Trophoblast cell (in vitro differentiated cells and primary cell): ENCODE data around the gene ZP2.

ENCODE experiments used
- DNase-seq, 2 donors: peaks; one replicate each; pipeline ENCODE4 v3.0.0-alpha.2; 2016
- H2AFZ ChIP-seq: 2 replicates; pipeline ENCODE4 v1.6.1; 2013; ENCODE audit warnings: low read length, moderate library complexity, mild to moderate bottlenecking; ENCODE audit not compliant: insufficient read depth, poor library complexity
- H2AK5ac ChIP-seq: 2 replicates; pipeline ENCODE4 v1.6.1; 2013; ENCODE audit warnings: mild to moderate bottlenecking, low read length
- H2BK120ac ChIP-seq: 2 replicates; pipeline ENCODE4 v1.6.1; 2013; ENCODE audit warnings: low read length, mild to moderate bottlenecking, moderate library complexity; ENCODE audit not compliant: insufficient read depth, poor library complexity
- H2BK12ac ChIP-seq: 2 replicates; pipeline ENCODE4 v1.6.1; 2013; ENCODE audit warnings: mild to moderate bottlenecking, low read length, moderate library complexity
- H2BK5ac ChIP-seq: 2 replicates; pipeline ENCODE4 v1.6.1; 2013; ENCODE audit warnings: low read length, low read depth, moderate library complexity, mild to moderate bottlenecking; ENCODE audit not compliant: poor library complexity
- H3K14ac ChIP-seq: 2 replicates; pipeline ENCODE4 v1.6.1; 2013; ENCODE audit warnings: mild to moderate bottlenecking, low read length
- H3K18ac ChIP-seq: 2 replicates; pipeline ENCODE4 v1.6.1; 2013; ENCODE audit warnings: mild to moderate bottlenecking, low read length
- H3K23ac ChIP-seq: 2 replicates; pipeline ENCODE4 v1.6.1; 2013; ENCODE audit warnings: low read length
- H3K27ac ChIP-seq: 2 replicates; pipeline ENCODE4 v1.5.1; 2013; ENCODE audit warnings: low read depth, mild to moderate bottlenecking, inconsistent platforms, low read length, moderate library complexity
- H3K27me3 ChIP-seq: 2 replicates; pipeline ENCODE4 v1.6.1; 2013; ENCODE audit warnings: inconsistent platforms, mild to moderate bottlenecking, low read length, moderate library complexity; ENCODE audit not compliant: insufficient read depth
- H3K36me3 ChIP-seq, 2 experiments: 1 replicate in 1 of 2; 2 replicates in 1 of 2; pipeline ENCODE4 v1.6.1; 2013; ENCODE audit warnings: low read length in 2 of 2, mild to moderate bottlenecking in 2 of 2, moderate library complexity in 1 of 2; ENCODE audit not compliant: insufficient read depth in 2 of 2, control insufficient read depth in 1 of 2
- H3K4ac ChIP-seq: 2 replicates; pipeline ENCODE4 v1.6.1; 2013; ENCODE audit warnings: low read depth, mild to moderate bottlenecking, low read length, moderate library complexity
- H3K4me1 ChIP-seq, 2 experiments: 1 replicate in 1 of 2; 2 replicates in 1 of 2; pipeline ENCODE4 v1.6.1; 2013; ENCODE audit warnings: low read length in 2 of 2, mild to moderate bottlenecking in 2 of 2, moderate library complexity in 1 of 2; ENCODE audit not compliant: insufficient read depth in 2 of 2, control insufficient read depth in 1 of 2
- H3K4me2 ChIP-seq: 2 replicates; pipeline ENCODE4 v1.6.1; 2013; ENCODE audit warnings: inconsistent platforms, mild to moderate bottlenecking, low read length, moderate library complexity
- H3K4me3 ChIP-seq: 2 replicates; pipeline ENCODE4 v1.5.1; 2013; ENCODE audit warnings: mild to moderate bottlenecking, low read depth, low read length, inconsistent platforms
- H3K79me1 ChIP-seq: one replicate; pipeline ENCODE4 v1.6.1; 2013; ENCODE audit warnings: low read length
- H3K79me2 ChIP-seq: 2 replicates; pipeline ENCODE4 v1.6.1; 2013; ENCODE audit warnings: low read length, mild to moderate bottlenecking; ENCODE audit not compliant: control insufficient read depth, insufficient read depth, poor library complexity
- H3K9ac ChIP-seq: 2 replicates; pipeline ENCODE4 v1.6.1; 2013; ENCODE audit warnings: mild to moderate bottlenecking, low read length
- H3K9me3 ChIP-seq: 2 replicates; pipeline ENCODE4 v1.6.1; 2013; ENCODE audit warnings: low read depth, mild to moderate bottlenecking, control low read depth, inconsistent platforms, low read length; ENCODE audit not compliant: insufficient read depth
- H4K12ac ChIP-seq: 2 replicates; pipeline ENCODE4 v1.6.1; 2013; ENCODE audit warnings: low read depth, mild to moderate bottlenecking, low read length, moderate library complexity
- H4K8ac ChIP-seq: 2 replicates; pipeline ENCODE4 v1.6.1; 2013; ENCODE audit warnings: low read depth, mild to moderate bottlenecking, low read length, moderate library complexity
- H4K91ac ChIP-seq: one replicate; pipeline ENCODE4 v1.6.1; 2013; ENCODE audit warnings: low read depth, mild to moderate bottlenecking, low read length, moderate library complexity
- WGBS: extraction: QIAGEN DNeasy Blood & Tissue Kit; methylation state at CpG from one replicate; pipeline ENCODE4 v1.1.7; 2013; ENCODE audit warnings: missing lambda C conversion rate; ENCODE audit not compliant: insufficient read length, insufficient coverage; ENCODE audit errors: extremely low coverage; 5-methylcytosine and 5-hydroxymethylcytosine counted together

ZP2 gene

GRCh38 chr16:21206550-21206949, 4.8 kb downstream of the ZP2 start:
- Histone ChIP-seq H3K14ac (no peak overlapping the region), H3K18ac (no peak overlapping the region)

GRCh38 chr16:21205303-21205702, 6.1 kb downstream of the ZP2 start:
- Histone ChIP-seq H3K4ac (no peak overlapping the region), H2AK5ac (no peak overlapping the region), H3K36me3 (no peaks in the 10 kb centered on the region), H3K9me3 (no peaks in the 10 kb centered on the region), H2BK12ac (no peak overlapping the region), H3K27ac (no peak overlapping the region), H2AFZ (no peak overlapping the region), H2BK120ac (no peak overlapping the region), H3K4me3 (no peak overlapping the region), H3K79me2 (no peaks in the 10 kb centered on the region), H3K14ac (no peak overlapping the region), H4K91ac (no peak overlapping the region), H3K9ac (no peak overlapping the region), H3K23ac (no peak overlapping the region), H3K18ac (no peak overlapping the region), H4K12ac (no peak overlapping the region), H3K27me3 (no peaks in the 10 kb centered on the region), H4K8ac (no peak overlapping the region), H3K4me2 (no peak overlapping the region), H3K79me1 (no peaks in the 10 kb centered on the region), H2BK5ac (no peak overlapping the region), H3K4me1 (peaks cover 6 to 11% of the 10 kb centered on the region in 2 experiments)
- DNase-seq = no peak

More at GRCh38 chr16:21206550-21206949, 4.8 kb downstream of the ZP2 start:
- Histone ChIP-seq H2AFZ (no peak overlapping the region), H2BK12ac (no peak overlapping the region), H3K23ac (no peak overlapping the region), H3K4ac (no peak overlapping the region), H3K9me3 (no peaks in the 10 kb centered on the region), H3K36me3 (no peaks in the 10 kb centered on the region), H4K8ac (no peak overlapping the region), H4K12ac (no peak overlapping the region), H2AK5ac (no peak overlapping the region), H3K4me1 (peaks cover 6 to 11% of the 10 kb centered on the region in 2 experiments), H2BK5ac (no peak overlapping the region), H2BK120ac (no peak overlapping the region), H3K4me3 (no peak overlapping the region), H3K27me3 (no peaks in the 10 kb centered on the region), H3K79me1 (no peaks in the 10 kb centered on the region), H3K79me2 (no peaks in the 10 kb centered on the region), H3K4me2 (no peak overlapping the region), H4K91ac (no peak overlapping the region), H3K9ac (no peak overlapping the region), H3K27ac (no peak overlapping the region)
- no peak for DNase-seq
- WGBS = no CpG with 5 or more reads among the region's 4 CpGs

GRCh38 chr16:21203155-21203797, 8.1 kb downstream of the ZP2 start:
- Histone ChIP-seq H2AK5ac (no peak overlapping the region), H4K12ac (no peak overlapping the region), H3K27me3 (no peaks in the 10 kb centered on the region), H4K91ac (no peak overlapping the region), H3K18ac (no peak overlapping the region), H3K9ac (no peak overlapping the region), H3K4me3 (no peak overlapping the region), H2BK120ac (no peak overlapping the region), H3K27ac (no peak overlapping the region), H3K4ac (no peak overlapping the region), H2BK5ac (no peak overlapping the region), H3K14ac (no peak overlapping the region), H3K79me1 (no peaks in the 10 kb centered on the region), H3K23ac (no peak overlapping the region), H3K79me2 (no peaks in the 10 kb centered on the region), H3K4me1 (peaks cover 13 to 18% of the 10 kb centered on the region in 2 experiments), H4K8ac (no peak overlapping the region), H3K9me3 (no peaks in the 10 kb centered on the region), H3K4me2 (no peak overlapping the region), H2BK12ac (no peak overlapping the region), H3K36me3 (no peaks in the 10 kb centered on the region), H2AFZ (no peak overlapping the region)
- no CpG with 5 or more reads among the region's 7 CpGs for WGBS
- no peak for DNase-seq

GRCh38 chr16:21199607-21200218, 11.7 kb downstream of the ZP2 start:
- Histone ChIP-seq H3K79me2 (no peaks in the 10 kb centered on the region), H4K8ac (no peak overlapping the region), H3K36me3 (no peaks in the 10 kb centered on the region), H2AK5ac (no peak overlapping the region), H4K91ac (no peak overlapping the region), H4K12ac (no peak overlapping the region), H3K4me3 (no peak overlapping the region), H3K23ac (no peak overlapping the region), H3K4ac (no peak overlapping the region), H3K9me3 (no peaks in the 10 kb centered on the region), H3K18ac (no peak overlapping the region), H2BK5ac (no peak overlapping the region), H3K14ac (no peak overlapping the region), H3K79me1 (no peaks in the 10 kb centered on the region), H3K27ac (no peak overlapping the region), H3K4me1 (peaks cover 13 to 17% of the 10 kb centered on the region in 2 experiments), H3K4me2 (no peak overlapping the region), H2BK12ac (no peak overlapping the region), H3K9ac (no peak overlapping the region), H3K27me3 (no peaks in the 10 kb centered on the region), H2BK120ac (no peak overlapping the region), H2AFZ (no peak overlapping the region)
- WGBS = no CpG with 5 or more reads among the region's 5 CpGs
- no peak for DNase-seq
